PC-3 (cell line): ENCODE data around the gene GLT8D1.

ENCODE experiments used
- EZH2 ChIP-seq: fragments of 300-600 bp; sonication (generic); IDR thresholded peaks from one replicate; pipeline ENCODE4 v1.6.1; 2017; ENCODE audit warnings: antibody characterized with exemption, mild to moderate bottlenecking, low read length; ENCODE audit not compliant: unreplicated experiment
- TF ChIP-seq, protein P1 (sequence below): fragments of 300-600 bp; sonication (generic); conservative IDR thresholded peaks from 2 replicates; pipeline ENCODE4 v1.5.1; 2017; ENCODE audit warnings: antibody characterized with exemption, low read depth, mild to moderate bottlenecking, low read length

DNA sequence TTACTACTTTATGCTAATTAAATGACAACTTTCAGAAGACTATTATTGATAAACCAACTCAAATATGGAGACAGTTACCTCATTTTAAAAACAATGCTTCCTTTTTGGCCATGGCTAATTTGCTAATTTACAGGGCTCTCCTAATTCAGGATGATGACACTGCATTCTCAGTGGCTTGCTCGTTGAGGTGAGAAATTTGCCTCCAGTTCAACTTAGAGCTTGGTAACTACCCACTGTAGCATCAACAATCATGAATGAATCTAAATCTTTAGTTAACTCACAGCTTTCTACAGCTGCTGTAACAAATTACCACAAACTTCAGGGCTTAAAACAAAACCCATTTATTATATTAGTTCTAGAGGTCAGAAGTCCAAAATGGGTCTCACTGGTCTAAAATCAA lies 33.9 kb downstream of the GLT8D1 start:
- TF ChIP-seq, protein P1, sequence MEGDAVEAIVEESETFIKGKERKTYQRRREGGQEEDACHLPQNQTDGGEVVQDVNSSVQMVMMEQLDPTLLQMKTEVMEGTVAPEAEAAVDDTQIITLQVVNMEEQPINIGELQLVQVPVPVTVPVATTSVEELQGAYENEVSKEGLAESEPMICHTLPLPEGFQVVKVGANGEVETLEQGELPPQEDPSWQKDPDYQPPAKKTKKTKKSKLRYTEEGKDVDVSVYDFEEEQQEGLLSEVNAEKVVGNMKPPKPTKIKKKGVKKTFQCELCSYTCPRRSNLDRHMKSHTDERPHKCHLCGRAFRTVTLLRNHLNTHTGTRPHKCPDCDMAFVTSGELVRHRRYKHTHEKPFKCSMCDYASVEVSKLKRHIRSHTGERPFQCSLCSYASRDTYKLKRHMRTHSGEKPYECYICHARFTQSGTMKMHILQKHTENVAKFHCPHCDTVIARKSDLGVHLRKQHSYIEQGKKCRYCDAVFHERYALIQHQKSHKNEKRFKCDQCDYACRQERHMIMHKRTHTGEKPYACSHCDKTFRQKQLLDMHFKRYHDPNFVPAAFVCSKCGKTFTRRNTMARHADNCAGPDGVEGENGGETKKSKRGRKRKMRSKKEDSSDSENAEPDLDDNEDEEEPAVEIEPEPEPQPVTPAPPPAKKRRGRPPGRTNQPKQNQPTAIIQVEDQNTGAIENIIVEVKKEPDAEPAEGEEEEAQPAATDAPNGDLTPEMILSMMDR = no peak
- TF ChIP-seq EZH2 = no peak
